ENCODE data around the gene NCAPG2. TPM values are rescaled to one million over a fixed set of nuclear protein-coding genes. Genes with fewer than 3 reads are reported as not detected.

NCAPG2 gene
- total RNA-seq, 1 experiment from 2014 or later = 99.4 TPM

DNA sequence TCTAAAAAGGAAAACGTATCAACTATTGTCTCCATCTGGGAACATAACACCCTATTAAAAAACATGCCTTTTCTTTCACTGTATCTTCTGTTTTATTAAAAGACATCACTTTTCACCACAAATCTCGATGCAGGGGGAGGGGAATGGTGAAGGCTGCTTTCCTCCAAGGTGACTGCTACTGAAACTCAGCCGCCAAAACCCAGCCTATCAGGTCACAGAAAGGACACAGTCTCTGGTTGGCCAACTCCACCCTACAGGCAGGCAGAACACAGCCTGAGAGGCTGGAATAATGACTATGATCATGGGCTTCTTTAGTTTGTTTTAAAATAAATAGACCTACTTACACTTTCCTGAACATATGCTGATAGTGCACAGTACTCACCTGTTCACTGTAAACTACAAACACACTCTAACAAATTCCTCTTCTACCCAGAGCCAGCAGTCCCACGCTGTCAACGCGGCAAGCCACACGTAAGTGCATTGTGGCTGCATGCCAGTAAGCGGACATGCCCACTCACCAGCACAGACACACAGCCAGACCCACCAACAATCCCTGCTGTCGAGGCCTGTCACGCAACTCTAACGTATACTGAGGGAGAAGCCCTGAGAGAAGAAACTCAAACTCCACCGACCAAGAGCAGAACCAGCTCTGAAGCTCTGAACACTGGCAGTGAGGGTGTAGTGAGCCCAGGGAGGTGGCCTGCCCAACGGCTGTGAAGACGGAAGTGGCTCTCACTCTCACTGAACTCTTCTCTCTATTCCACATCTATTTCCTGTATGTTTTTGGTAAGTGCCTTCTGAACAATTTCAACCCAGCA is 41.8 kb downstream of the NCAPG2 start:
- H3T11ph ChIP-seq (ENCODE audit: low read length) = no peak overlapping the region
- no peak overlapping the region for H2BK12ac ChIP-seq (ENCODE audit: insufficient read length, low read depth, low read length)
- no peak overlapping the region for H2BK120ac ChIP-seq (ENCODE audit: low read depth, low read length, poor library complexity, severe bottlenecking)
- peaks cover 39 to 63% (median 62%) of the 10 kb centered on the region in 3 experiments; a peak in 6 of 7 replicates for H3K36me3 Mint-ChIP-seq (ENCODE audit: insufficient read depth in 1 of 3, low read depth in 3 of 3)
- no peak overlapping the region for H3K4me3 Mint-ChIP-seq
- H4K20me1 ChIP-seq (ENCODE audit: control insufficient read depth, insufficient read depth, insufficient read length) = no peaks in the 10 kb centered on the region
- no peak overlapping the region for H3K56ac ChIP-seq (ENCODE audit: insufficient read length, low read depth, low read length)
- no peak overlapping the region for H3K23ac ChIP-seq (ENCODE audit: insufficient read length, low read depth, low read length)
- no peak overlapping the region for H2BK5ac ChIP-seq (ENCODE audit: insufficient read length, low read length)
- no peaks in the 10 kb centered on the region for H3K9me3 ChIP-seq (ENCODE audit: control insufficient read depth, low read depth, low read length)
- H3K14ac ChIP-seq (ENCODE audit: insufficient read depth, low read length) = no peak overlapping the region
- H2AK5ac ChIP-seq (ENCODE audit: insufficient read length, low read length) = no peak overlapping the region
- H3K9me3 Mint-ChIP-seq = no peaks in the 10 kb centered on the region
- no peak overlapping the region for H2BK20ac ChIP-seq (ENCODE audit: low read depth, low read length, poor library complexity, severe bottlenecking)
- H3K18ac ChIP-seq (ENCODE audit: insufficient read length, low read depth, low read length) = no peak overlapping the region
- no peak overlapping the region for H3K4ac ChIP-seq (ENCODE audit: low read depth, low read length)
- H4K8ac ChIP-seq (replicated peaks; ENCODE audit: insufficient read length, low read depth, low read length) = no peak overlapping the region
- no peaks in the 10 kb centered on the region for H3K79me2 ChIP-seq (ENCODE audit: insufficient read depth, low read length)
- H2AFZ ChIP-seq (ENCODE audit: low read length) = no peak overlapping the region
- TF ChIP-seq, protein P1, sequence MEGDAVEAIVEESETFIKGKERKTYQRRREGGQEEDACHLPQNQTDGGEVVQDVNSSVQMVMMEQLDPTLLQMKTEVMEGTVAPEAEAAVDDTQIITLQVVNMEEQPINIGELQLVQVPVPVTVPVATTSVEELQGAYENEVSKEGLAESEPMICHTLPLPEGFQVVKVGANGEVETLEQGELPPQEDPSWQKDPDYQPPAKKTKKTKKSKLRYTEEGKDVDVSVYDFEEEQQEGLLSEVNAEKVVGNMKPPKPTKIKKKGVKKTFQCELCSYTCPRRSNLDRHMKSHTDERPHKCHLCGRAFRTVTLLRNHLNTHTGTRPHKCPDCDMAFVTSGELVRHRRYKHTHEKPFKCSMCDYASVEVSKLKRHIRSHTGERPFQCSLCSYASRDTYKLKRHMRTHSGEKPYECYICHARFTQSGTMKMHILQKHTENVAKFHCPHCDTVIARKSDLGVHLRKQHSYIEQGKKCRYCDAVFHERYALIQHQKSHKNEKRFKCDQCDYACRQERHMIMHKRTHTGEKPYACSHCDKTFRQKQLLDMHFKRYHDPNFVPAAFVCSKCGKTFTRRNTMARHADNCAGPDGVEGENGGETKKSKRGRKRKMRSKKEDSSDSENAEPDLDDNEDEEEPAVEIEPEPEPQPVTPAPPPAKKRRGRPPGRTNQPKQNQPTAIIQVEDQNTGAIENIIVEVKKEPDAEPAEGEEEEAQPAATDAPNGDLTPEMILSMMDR (conservative IDR thresholded peaks at IDR 0.05) = no peak
- peaks cover 8 to 9% of the 10 kb centered on the region in 2 experiments for H3K4me1 Mint-ChIP-seq
- H4K91ac ChIP-seq (ENCODE audit: insufficient read length, low read depth, low read length) = no peak overlapping the region
- H3K79me1 ChIP-seq (ENCODE audit: insufficient read depth, low read depth, low read length, poor library complexity, severe bottlenecking) = no peaks in the 10 kb centered on the region
- no peak overlapping the region for H3K9ac ChIP-seq (ENCODE audit: extremely low read depth, insufficient read length, low read length)
- H3K27ac ChIP-seq (ENCODE audit: insufficient read length, low read depth, low read length) = no peak overlapping the region
- H3K27ac Mint-ChIP-seq = no peak overlapping the region; a peak in 2 of 7 replicates
- H3K27me3 ChIP-seq (ENCODE audit: insufficient read depth, low read length) = no peaks in the 10 kb centered on the region
- H3K4me1 ChIP-seq (ENCODE audit: insufficient read depth, low read length) = no peaks in the 10 kb centered on the region
- no peak overlapping the region for H2BK15ac ChIP-seq (ENCODE audit: low read depth, low read length)
- no peak for DNase-seq
- no peaks in the 10 kb centered on the region for H3K23me2 ChIP-seq (ENCODE audit: insufficient read length, low read depth, low read length, poor library complexity, severe bottlenecking)
- no peak overlapping the region for H4K5ac ChIP-seq (ENCODE audit: insufficient read length, low read depth, low read length)
- H3K4me2 ChIP-seq (ENCODE audit: insufficient read depth, insufficient read length, low read length) = no peak overlapping the region
- no peaks in the 10 kb centered on the region for H3K27me3 Mint-ChIP-seq (ENCODE audit: low read depth)
- WGBS (ENCODE audit: extremely low coverage, insufficient read length, low lambda C conversion rate) = no CpG with 5 or more reads among the region's 14 CpGs
